ENCODE results near the gene SAPCD2.

DNA sequence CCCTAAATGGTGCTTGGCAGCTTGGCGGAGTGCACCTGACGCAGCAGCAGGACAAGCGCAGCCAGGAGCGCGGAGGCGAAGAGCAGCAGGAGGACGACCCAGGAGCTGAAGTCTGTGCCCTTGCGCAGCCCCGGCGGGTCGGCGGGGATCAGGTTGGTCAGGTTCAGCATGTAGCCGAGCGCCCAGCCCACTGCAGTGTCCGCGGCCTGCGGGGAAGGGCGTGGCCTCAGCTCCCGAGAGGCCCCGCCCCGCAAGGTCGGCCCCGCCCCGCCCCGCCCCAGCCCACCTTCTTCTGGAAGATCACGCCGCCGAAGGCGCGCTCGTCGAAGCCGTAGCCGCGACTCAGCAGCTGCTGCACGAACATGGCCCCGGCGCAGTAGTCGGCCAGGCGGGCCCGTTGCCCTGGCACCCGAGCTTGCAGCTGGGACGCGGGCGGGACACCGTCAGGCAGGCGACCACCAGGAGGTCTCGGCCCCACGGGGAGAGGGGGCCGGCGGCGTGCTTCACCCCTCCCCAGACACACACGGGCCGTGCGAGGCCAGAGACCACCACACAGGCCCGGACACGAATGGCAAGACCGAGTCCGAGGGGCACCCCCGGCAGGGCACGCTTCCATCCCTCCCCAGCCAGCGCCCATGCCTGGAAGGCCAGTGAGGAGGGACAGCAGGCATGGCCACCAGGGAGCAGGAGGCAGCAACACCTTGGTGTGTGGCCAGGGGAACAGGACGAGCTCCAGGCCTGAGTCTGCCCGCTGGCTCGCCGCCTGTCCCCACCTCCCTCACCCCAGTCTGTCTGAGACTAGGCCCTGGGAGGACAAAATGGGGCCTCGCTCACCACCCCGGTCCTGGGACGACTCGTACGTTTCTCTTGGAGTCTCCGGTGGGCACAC, 21.5 kb downstream of the SAPCD2 start:
- TF ChIP-seq POLR2A (IDR thresholded peaks at IDR 0.05; ENCODE audit: low read depth, low read length) (no peak), POLR2AphosphoS5 (IDR thresholded peaks at IDR 0.05; ENCODE audit: low read depth, low read length) (no peak)

All from GM12891 (cell line).